Thoracic aorta (tissue), 2 donors: Measurements from ENCODE around the gene CFAP251. TPM values are rescaled to one million over a fixed set of nuclear protein-coding genes. Genes with fewer than 3 reads are reported as not detected.

Source experiments
- ATAC-seq: fragments of 150-250 bp; one replicate; pipeline ENCODE4 v1.8.0; 2017; ENCODE audit warnings: low read depth; ENCODE audit not compliant: insufficient number of reproducible peaks, low FRiP score
- DNase-seq: peaks from one replicate; pipeline ENCODE4 v3.0.0-alpha.2; 2020; ENCODE audit warnings: low spot score
- H3K27ac ChIP-seq, 2 donors: fragments of 200-600 bp; sonication (generic); 1 replicate in 1 of 2; 2 replicates in 1 of 2; pipeline ENCODE4 v1.5.1; 2016; ENCODE audit warnings: mild to moderate bottlenecking in 2 of 2, moderate library complexity in 2 of 2
- H3K27me3 ChIP-seq: fragments of 200-600 bp; sonication (generic); replicated peaks from 2 replicates; pipeline ENCODE4 v1.6.0; 2016; ENCODE audit warnings: mild to moderate bottlenecking; ENCODE audit not compliant: insufficient read depth
- H3K36me3 ChIP-seq: fragments of 200-600 bp; sonication (generic); one replicate; pipeline ENCODE4 v1.5.1; 2016
- H3K4me1 ChIP-seq, 2 donors: fragments of 200-600 bp; sonication (generic); 1 replicate in 1 of 2; 2 replicates in 1 of 2; pipeline versions ENCODE4 v1.5.1 to v1.6.0; 2016; ENCODE audit warnings: low read depth in 2 of 2, mild to moderate bottlenecking in 1 of 2; ENCODE audit not compliant: control insufficient read depth in 1 of 2
- H3K4me3 ChIP-seq: fragments of 200-600 bp; sonication (generic); 2 replicates; pipeline ENCODE4 v1.5.1; 2016; ENCODE audit warnings: mild to moderate bottlenecking
- H3K9me3 ChIP-seq: fragments of 200-600 bp; sonication (generic); 2 replicates; pipeline ENCODE4 v1.5.1; 2016
- CTCF ChIP-seq: fragments of 200-600 bp; sonication (generic); IDR thresholded peaks from one replicate; pipeline ENCODE4 v1.5.1; 2019; ENCODE audit warnings: antibody characterized with exemption
- total RNA-seq, 2 donors: library from RNA; depleted of rRNA; stranded (reverse); fragments of >200 nt; gene quantifications; one replicate each; pipeline versions ENCODE4 v1.1.0 to v1.2.3, GENCODE V29; 2016

The CFAP251 gene
- total RNA-seq, 2 donors from 2014 or later, result 3.4 to 6.9 TPM

GRCh38 chr12:121957861-121958515 lies 39.6 kb downstream of the CFAP251 start:
- Histone ChIP-seq H3K4me1 (no peaks in the 10 kb centered on the region), H3K4me3 (no peak overlapping the region), H3K36me3 (no peaks in the 10 kb centered on the region), H3K27me3 (no peaks in the 10 kb centered on the region), H3K27ac (no peak overlapping the region), H3K9me3 (no peaks in the 10 kb centered on the region)
- no peak for DNase-seq
- no peak for TF ChIP-seq CTCF
- no peak for ATAC-seq

- no peak overlapping the region for H3K4me3 ChIP-seq
- no peaks in the 10 kb centered on the region for H3K9me3 ChIP-seq
- no peak for TF ChIP-seq CTCF
- no peak overlapping the region for H3K27ac ChIP-seq
- H3K36me3 ChIP-seq, result no peaks in the 10 kb centered on the region
- no peaks in the 10 kb centered on the region for H3K4me1 ChIP-seq
- no peak for DNase-seq
- no peak for ATAC-seq
- no peaks in the 10 kb centered on the region for H3K27me3 ChIP-seq
Measured at GRCh38 chr12:121958541-121959240, 40.3 kb downstream of the CFAP251 start.

- Histone ChIP-seq H3K4me3 (no peak overlapping the region), H3K36me3 (no peaks in the 10 kb centered on the region)
Measured at GRCh38 chr12:121960541-121960940, 42.1 kb downstream of the CFAP251 start.

GRCh38 chr12:121961195-121961879 lies 42.9 kb downstream of the CFAP251 start:
- no peak overlapping the region for H3K4me3 ChIP-seq
- DNase-seq (no peak), ATAC-seq (no peak)
- no peaks in the 10 kb centered on the region for H3K36me3 ChIP-seq
- H3K4me1 ChIP-seq, result peaks cover 0 to 7% of the 10 kb centered on the region in 2 donors
- no peak overlapping the region for H3K27ac ChIP-seq
- TF ChIP-seq CTCF, result no peak
- H3K27me3 ChIP-seq, result no peaks in the 10 kb centered on the region
- H3K9me3 ChIP-seq, result no peaks in the 10 kb centered on the region

More at GRCh38 chr12:121960541-121960940, 42.1 kb downstream of the CFAP251 start:
- H3K27me3 ChIP-seq, result no peaks in the 10 kb centered on the region
- H3K27ac ChIP-seq, result no peak overlapping the region
- H3K4me1 ChIP-seq, result peaks cover 0 to 7% of the 10 kb centered on the region in 2 donors
- ATAC-seq (no peak), DNase-seq (no peak)
- TF ChIP-seq CTCF, result no peak
- H3K9me3 ChIP-seq, result no peaks in the 10 kb centered on the region

- Histone ChIP-seq H3K27me3 (no peaks in the 10 kb centered on the region), H3K27ac (no peak overlapping the region), H3K4me3 (no peak overlapping the region), H3K4me1 (peaks cover 0 to 7% of the 10 kb centered on the region in 2 donors), H3K36me3 (no peaks in the 10 kb centered on the region), H3K9me3 (no peaks in the 10 kb centered on the region)
- no peak for ATAC-seq
- DNase-seq, result no peak
- no peak for TF ChIP-seq CTCF
Measured at GRCh38 chr12:121963341-121964018, 45.1 kb downstream of the CFAP251 start.
